GM19452 (cell line): Measurements from ENCODE around the gene GNAL.
A peak's percentile ranks its signal among the peaks of the same experiment; 100 is the strongest.
"Not testable (repeated sequence)": the region's sequence is repeated elsewhere in the genome, so short reads cannot be mapped to it uniquely, and the experiment has no call there.

Source experiments
- ATAC-seq: cut with Tn5 transposase; IDR thresholded peaks from one replicate; pipeline ENCODE4 v1.9.1; 2021; ENCODE audit not compliant: unreplicated experiment

GNAL gene

DNA sequence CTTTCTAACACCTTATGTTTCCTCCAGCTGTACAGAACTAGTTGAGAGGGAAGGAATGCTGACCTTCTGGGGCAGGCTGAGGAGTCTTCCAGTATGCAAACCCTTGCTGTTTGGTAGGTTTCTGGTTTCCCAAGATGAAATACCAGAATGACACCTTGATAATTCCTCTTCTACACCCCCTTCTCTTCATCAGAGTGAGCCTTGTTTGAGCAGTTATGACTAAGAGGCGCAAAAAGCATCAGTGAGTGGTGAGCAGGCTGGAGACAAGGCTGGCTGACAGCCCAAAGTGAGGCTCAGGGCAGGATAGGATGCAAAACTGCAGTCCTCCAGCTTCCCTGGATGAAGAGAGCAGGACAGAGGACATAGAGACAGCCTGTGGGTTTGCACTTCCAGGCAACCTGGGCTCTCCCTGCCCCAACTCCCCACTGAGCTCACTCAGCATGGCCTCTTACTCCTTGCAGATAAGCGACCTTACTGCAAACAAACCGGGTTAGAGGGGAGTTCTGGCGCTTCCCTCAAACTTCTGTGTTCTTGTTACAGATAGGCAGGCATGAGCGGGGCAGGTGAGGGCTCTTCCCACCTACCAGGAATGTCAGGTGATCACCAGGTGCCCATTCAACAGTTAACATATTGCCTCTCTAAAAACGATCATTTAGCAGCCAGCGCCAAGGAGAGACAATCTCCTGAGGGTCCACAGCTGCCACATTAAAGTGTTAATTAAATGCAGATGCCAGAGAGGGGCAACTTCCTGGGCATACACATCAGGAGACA, 213.6 kb downstream of the GNAL start:
- no peak for ATAC-seq

DNA sequence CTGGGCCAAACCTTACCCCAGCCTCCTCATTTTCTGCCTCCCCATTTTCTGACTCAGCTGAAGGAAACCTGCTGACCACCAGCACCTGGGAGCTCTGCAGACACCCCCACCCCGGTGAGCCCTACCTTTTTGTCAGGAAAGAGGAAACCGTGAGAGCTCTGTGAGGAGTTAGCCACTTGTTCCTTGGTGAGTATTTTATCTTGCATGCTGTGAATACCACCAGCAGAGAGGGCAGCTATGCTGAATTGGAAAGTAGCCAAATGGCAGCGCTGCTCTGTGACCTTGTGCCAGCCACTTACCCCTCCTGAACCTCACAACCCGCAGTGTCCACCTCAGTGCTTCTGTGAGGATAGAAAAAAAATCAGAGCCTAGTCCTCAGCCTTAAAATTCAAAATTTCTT, 216.5 kb downstream of the GNAL start:
- ATAC-seq: no peak

DNA sequence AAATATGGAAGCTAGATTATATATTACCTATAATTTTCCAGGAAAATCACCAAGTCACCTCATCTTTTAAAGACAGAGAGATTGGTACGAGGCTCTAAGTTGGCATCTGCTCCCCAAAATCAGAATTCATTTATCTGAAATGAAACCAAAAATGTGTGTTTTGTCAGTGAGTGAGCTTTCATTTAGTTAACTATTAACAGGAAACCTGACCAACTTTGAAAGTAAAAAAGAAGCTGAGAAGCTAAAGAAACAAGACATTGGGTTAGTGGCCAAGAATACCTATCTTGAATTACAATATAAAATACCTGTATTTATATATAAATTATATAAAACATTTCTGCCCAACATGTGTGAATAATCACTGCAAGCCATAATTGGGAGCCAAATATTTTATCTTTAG, 217.1 kb downstream of the GNAL start:
- no peak for ATAC-seq

DNA sequence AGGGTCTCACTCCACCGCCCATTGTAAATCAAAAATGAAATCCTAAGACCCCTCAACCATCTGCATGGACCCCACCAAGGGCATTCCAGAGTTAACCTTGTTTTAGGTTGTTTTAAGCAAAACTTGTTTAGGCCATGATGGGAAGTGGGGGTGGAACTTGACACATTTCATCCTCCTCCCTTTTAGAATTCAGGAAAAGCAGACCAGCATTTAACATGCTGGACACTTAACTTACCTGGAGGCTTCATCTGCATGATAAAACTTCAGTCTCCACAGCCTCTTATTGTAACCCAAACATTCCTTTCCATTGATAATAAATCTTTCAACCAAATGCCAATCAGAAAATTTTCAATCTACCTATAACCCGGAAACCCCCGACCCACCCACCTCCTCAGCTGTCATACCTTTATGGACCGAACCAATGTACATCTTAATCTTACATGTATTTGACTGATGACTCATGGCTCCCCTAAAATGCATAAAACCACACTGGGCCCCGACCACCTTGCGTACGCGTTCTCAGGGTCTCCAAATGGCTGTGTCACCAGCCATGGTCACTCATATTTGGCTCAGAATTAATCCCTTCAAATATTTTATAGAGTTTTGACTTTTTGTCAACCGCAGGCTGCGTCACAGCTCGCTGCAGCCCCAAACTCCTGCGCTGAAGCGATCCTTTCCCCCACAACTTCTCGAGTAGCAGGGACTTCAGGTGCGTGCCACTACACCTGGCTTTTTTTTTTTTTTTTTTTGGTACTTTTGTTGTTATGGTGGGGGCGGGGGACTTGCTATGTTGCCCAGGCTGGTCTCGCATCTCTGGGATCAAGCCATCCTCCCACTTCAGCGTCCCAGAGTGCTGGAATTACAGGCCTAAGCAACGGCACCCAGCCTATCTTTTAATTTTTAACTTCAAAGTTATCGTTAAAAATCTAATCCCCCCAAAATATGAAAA, 218.1 kb downstream of the GNAL start:
- ATAC-seq: no peak

DNA sequence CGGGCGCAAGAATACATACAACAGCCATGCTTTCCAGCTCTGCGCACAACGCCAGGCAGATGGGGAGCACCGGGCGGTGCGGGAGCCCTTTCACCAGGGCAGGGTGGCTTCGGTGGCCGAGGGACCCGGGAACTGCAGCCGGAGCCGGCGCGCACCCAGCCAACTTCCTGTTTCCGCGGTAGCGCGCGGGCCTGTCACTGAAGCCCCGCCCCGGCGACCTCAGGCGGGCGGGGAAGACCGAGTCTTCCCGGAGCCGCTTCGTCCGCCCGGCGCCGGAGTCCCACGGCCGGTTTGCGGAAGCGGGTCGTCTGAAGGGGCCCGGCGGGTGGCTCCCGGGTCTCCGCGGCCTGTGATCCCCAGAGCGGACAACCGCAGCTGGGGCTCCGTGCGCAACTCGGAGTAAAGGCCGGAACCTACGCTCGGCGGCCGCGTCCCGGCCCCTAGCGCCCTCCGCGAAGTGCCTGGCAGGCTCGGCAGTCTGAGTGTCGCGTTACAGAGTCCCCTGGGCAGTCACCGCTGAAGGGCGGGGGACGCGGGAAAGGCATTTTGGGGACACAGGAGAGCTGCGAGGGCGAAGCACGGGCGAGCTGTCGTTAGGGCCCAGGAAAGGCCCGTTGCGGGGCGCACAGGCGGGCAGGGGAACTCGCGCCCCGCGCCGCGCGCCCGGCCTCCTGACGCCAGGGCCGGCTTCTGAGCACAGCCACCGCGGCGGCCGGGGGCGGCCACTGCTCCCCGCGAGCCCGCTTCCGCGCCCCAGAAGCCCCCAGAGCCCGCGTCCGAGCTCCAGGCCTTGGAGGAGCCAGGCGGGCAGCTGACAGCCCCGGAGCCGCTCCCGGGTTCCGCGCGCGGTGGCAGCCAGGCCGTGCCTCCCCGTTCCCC, 219.4 kb downstream of the GNAL start, which contains the start of gene MPPE1:
MPPE1 (minus strand) TSS at position 136 of the 879 bp plus-strand sequence. CDS start 11,053 bp downstream, outside the sequence.
- ATAC-seq: peak; percentile 84

DNA sequence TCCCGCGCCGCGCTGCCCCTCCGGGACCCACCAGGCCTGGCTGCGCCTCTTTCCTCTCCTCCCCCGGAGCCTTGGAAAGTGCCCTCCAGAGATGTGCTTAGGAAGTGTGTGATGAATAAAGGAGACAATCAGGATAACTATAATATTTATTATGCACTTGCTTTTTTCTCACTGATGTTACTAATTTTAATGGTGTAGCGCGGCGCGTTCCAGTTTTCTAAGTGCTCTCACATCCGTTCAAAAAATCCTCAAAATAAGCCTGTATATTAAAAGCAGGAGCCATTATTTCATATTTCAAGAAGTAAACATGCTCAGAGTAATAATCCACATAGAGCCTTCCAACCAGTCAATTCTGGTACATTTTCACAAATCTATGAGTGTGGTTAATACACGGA, 220.0 kb downstream of the GNAL start:
- ATAC-seq: no peak

DNA sequence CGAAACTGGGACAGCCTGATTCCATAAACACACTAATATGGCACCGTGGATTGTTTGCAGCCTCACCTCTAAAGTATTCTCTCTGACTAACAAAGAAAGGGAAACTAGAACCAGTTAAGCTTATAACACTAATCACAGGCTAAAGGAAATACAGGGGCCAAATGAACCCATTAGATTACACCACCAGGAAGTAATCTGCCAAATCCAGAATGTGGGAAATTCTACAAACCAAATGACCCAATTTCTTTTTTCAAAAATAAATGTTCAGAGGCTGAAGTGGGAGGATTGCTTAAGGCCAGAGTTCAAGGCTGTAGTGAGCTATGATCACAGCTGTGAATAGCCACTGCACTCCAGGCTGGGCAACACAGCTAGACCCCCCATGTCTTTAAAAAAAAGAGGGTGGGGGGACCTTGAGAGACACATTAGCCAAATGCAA, 220.5 kb downstream of the GNAL start:
- no peak for ATAC-seq

DNA sequence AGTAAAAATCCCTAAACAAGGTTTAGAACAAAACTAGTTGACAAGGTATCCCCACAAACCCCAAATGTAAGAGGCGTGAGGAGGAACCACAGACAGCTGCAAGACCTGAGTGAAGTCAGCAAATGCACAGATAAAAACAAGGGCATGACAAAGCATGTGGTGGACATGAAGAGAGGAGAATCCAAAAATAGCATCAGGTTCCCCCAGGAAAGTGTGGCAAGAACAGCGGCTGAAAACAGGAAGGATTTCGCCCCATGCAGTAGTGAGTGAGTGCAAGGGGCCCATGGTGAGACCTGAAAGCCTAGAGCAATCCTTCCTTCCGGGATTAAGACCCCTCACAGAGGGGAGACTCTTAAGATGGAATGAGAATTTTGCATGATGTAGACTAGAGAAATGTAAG, 227.8 kb downstream of the GNAL start:
- not testable (repeated sequence) for ATAC-seq

DNA sequence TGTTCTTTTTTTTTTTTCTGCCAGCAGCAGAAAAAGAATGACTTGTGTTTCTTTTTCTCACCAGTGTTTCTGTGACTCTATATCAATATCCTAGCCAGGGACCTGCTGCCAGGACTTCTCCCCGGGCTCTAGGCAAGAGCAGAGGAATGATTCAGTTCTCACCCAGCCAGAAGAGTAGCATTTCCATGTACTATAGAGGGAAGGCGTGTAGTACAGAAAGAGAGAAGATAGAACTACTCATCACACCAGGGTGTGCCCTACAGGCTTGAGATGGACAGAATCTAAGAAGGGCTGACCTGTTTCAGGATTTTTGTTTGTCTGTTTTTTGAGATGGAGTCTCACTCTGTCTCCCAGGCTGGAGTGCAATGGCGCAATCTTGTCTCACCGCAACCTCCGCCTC, 230.5 kb downstream of the GNAL start:
- not testable (repeated sequence) for ATAC-seq

DNA sequence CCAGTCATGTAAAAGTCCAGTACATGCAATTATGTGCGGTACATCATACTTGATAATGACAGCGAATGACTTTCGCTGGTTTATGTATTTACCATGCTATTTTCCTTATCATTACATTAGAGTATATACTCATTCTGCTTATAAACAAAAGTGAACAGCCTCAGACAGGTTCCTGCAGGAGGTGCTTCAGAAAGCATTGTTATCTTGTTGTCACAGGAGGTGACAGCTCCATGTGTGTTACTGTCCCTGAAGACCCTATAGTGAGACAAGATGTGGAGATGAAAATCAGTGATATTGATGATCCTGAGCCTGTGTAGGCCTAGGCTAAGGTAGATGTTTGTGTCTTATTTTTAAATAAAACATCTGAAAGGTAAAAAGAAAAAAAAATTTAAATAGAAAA, 234.4 kb downstream of the GNAL start:
- no peak for ATAC-seq

DNA sequence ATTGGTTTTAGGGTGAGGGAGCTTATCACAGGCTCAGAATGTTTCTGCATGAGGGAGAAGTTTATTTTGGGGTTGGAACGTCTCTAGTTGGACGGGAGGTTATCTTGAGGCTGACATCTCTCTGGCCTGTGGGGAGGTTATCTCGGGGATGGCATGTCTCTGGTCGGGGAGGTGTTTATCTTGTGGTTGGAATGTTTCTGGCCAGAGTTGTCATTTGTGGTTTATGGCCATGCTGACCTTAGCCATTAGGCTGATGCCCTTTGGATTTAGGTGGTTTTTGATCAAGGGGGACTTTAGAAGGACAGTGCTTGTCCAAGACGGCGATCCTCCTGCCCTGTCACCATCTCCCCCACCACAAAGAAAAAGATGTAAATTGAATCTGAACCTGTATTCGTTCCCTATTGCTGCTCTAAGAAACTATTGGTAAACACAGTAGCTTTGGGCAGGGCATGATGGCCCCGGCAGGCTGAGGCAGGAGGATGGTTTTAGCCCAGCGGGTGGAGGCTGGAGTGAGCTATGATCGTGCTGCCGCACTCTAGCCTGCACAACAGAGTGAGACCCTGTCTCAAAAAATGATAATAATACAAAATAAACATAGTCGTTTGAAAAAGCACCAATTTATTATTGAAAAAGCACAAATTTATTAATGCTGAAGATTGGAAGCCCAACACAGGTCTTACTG, 236.9 kb downstream of the GNAL start:
- ATAC-seq: no peak

DNA sequence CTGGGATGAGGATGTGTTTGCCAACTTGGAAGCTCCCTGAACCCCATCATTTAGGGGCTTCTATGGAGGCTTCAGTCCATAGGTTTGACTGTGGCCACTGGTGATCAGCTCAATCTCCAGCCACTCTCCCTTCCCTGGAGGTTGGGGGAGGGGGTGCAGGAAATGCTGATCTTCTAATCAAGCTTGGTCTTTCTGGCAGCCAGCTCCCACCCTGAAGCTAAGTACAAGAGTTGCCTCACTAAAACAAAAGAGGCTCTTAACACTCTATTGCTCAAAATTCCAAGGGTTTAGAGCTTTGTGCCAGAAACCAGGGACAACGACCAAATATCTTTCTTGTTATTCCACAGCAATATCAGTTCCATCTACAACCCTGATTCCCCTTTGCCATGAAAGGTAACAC, 238.4 kb downstream of the GNAL start:
- no peak for ATAC-seq

DNA sequence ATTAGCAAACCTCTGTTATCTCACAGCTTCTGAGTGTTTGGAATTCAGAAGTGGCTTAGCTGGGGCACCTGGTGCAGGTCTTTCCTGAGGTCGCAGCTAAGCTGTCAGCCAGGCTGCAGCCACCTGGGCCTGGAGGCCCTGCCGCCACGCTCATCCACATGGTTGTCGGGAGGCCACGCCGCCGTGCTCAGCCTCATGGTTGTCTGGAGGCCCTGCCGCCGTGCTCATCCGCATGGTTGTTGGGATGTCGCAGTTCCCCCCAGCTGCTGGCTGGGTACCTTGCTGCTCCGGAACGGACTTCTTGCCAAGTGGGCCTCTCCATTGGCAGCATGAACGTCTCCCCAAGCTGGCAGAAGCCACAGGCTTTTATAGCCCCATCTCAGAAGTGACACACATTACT, 243.3 kb downstream of the GNAL start:
- no peak for ATAC-seq
